ENCODE results near the gene WDSUB1.

The WDSUB1 gene

DNA sequence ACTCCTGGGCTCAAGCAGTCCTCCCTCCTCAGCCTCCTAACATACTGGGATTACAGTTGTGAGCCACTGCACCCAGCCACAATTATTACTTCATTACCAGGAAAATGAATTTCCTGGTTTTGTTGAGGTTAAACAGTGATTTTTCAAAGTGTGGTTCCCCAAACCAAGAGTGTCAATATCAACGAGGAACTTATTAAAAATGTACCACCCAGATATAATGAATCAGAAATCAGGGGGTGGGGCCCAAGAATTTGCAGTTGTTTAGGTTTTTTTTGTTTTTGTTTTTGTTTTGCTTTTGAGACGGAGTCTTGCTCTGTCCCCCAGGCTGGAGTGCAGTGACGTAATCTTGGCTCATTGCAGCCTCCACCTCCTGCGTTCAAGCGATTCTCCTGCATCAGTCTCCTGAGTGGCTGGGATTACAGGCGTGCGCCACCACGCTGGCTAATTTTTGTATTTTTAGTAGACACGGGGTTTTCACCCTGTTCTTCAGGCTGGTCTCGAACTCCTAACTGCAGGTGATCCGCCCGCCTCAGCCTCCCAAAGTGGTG is 94.1 kb downstream of the WDSUB1 start:
- DNase-seq: peak; percentile 65

DNA sequence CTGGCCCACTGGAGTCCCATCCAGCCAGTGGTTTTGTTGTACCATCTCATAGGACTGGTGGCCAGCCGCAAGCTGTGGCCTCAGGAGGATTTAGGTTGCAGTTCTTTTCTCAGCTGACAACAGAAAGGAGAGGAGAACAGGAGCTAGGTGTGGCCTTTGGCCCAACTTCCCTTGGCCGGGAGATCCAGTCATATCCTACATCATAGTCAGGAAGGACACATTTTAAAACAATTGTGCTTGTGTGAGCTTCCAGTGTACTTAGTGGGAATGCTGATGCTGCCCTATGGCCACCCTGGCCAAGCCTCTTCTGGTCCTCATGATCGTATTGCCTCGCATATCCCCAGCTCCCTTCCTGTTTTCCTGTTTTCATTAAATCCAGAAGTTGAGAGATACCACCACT is 98.1 kb downstream of the WDSUB1 start:
- no peak for DNase-seq

- peak; percentile 13 for DNase-seq
These were observed 99.4 kb downstream of the WDSUB1 start for GRCh38 chr2:159187106-159187505.

DNA sequence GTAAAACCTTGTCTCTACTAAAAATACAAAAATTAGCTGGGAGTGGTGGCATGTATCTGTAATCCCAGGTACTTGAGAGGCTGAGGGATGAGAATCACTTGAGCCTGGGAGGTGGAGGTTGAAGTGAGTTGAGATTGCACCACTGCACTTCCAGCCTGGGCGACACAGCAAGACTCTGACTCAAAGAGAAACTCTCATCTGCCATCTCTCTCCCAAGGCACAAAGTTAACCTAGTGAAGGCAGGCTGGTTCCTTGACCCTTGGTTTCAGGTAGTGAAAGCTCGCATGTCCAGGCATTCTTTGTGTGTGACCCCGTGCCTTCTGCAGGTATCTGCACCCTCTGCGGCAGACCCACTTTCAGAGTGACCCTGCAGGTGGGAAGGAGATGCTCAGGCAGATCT is 100.0 kb downstream of the WDSUB1 start:
- no peak for DNase-seq

Measured in inflammatory macrophage treated with lipopolysaccharide for 4 hours (primary cell).